Activated CD4-positive, alpha-beta T cell treated with anti-CD3 and anti-CD28 coated beads for 4 hours (primary cell): ENCODE results near the gene JMJD4.
A peak's percentile ranks its signal among the peaks of the same experiment; 100 is the strongest.

Experiments
- DNase-seq, 2 donors: peaks; one replicate each; pipeline ENCODE4 v3.0.0-alpha.2; 2020

Gene JMJD4

DNA sequence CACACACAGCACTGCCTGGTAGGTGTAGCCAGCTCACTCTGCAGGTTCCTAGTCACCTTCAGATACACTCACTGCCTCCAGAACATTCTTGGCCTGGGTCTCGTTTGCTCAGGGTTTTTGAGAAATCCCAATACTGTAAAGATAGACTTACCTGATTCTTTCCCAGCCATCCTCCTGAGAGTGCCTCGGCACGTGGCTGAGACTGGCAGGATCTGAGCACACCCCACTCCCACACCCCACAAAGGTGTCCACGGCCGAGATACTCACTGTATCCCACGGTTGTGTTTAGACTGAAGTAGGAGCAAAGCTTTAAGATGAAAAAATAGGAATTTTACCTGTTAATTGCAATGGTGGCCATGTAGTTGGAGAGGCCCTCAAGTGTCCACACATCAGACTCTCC lies 33.5 kb upstream of the JMJD4 start:
- no peak for DNase-seq

DNA sequence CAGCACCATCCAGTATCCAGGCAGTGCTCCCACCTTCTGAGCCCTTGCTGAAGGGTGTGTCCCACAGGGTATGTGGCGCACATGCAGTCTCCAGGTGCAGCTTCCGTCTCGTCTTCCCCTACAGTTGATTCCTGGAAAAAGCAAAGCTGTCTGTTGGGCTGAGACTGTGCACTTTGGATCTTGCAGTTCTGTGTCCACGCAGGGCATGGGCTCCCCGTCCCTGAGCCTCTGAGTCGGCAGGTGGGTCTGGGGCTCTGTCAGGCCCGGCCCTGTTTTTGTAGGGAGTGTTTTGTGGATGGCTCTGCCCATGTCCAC lies 33.0 kb upstream of the JMJD4 start:
- DNase-seq, result no peak

DNA sequence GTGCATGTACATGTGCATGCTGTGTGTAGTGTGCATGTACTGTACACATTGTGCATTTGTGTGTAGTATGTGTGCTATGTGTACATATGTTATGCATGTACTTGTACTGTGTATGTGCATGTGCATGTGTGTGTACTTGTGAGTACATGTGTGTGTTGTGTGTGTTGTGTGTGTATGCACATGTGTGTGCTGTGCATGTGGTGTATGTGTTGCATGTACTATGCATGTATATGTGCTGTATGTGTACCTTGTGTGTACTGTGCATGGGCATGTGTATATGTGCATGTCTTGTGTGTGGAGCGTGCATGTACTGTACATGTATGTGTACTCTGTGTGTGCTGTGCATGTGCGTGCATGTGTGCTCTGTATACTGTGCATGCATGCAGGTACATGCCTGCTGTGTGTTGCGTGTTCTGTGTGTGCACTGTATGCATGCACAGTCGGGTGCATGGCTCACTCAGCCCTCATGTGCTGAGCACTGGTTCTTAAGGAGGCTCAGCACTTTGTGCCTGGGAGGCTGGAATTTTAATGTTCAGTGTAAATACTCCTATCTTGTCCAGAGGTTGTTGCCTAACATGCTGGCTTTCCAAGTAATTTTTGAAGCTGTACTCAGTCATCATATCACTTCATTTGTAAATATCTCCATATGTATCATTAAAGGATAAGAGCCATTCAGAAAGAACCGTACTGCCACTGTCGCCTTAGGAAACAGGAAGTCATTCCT lies 32.5 kb upstream of the JMJD4 start:
- DNase-seq, result no peak

DNA sequence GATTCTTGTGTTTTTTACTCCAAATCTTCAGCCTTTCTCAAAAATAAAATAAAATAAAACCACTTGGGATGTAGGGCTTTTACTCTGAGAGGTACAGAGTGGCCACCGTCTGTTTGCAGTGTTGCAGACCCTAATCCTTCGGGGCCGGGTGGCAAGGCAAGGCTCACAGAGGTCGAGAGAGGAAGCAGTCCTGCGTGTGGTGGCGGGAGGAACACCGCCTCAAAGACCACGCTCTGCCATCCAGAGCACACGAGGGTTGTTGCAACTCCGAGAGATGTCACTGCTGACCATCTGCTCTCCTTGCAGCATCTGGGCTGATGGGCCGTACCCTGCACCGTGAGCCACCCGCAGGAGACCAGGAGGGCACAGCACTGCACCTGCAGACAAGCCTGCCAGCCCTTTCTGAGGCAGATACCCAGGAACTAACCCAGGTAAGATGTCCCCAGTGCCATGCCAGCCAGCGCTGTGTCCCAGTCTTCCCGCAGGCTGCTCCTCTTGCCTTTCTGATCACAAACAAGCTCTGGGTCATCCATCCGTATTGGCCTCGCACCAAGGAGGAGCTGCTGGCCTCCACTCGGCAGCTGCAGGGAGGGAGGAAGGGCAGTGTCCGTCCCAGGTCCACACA lies 31.7 kb upstream of the JMJD4 start:
- DNase-seq, result no peak

DNA sequence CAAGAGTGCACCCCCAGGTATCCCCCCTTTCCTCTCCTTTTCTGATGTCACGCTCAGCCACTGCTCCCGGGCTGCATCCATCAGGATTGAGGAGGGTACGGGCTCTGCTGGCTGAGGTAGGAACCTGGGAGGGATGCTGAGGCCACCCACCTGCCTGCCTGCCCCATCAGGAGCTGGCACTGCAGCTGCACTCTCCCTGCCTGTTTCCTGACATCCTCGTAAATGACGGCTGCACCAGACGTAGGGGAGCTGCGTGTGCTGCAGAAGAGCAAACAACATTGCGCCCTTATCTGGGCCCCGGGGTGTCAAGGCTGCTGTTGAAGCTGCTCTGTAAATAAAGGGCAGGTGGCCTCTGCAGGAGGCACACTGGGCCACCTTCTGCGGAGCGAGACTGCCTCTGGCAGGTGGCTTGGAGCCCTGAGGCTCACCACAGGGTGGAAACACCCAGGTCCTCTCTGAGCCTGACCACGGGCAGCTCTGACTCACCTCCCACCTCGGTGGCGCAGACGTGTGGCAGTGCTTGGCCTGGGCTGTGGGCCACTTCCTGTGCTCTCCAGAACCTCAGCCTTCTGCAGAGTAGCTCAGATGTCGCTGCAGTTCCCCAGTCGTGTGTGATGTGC lies 31.0 kb upstream of the JMJD4 start:
- peak; percentile 38 to 58 for DNase-seq

DNA sequence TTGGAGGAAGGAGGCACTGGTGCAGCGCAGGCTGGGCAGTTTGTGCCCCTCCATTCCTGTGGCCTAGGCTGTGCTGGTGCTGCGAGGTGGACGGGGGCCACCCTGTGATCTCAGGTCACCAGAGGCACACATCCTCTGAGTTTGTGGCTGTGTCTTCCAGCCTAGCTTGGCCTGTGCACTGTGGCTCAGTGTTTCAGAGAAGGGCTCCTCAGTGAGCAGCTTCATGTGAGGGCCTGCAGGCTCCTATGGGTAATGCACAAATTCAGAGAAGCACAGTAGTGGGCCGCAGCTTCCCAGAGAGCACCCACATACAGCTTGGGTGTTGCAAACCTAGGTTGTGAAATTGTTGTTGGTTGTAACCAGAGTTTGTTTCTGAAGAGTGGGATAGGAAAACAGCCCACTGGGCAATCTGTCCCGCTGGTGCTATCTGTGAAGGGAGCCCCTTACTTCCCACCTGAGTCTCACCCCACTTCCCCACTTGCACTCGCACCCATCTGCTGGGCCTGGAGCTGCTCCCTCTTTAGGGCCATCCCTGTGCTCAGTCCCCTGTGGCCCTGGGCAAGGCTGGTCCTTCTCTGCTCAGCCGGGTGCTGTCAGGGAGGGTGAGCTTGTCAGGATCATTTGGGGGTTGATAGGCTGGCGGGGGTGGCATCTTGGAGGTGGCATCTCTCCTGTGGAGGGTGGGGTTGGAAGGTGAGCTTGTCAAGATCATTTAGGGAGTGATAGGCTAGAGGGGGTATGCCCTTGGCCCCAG lies 30.3 kb upstream of the JMJD4 start:
- no peak for DNase-seq

DNA sequence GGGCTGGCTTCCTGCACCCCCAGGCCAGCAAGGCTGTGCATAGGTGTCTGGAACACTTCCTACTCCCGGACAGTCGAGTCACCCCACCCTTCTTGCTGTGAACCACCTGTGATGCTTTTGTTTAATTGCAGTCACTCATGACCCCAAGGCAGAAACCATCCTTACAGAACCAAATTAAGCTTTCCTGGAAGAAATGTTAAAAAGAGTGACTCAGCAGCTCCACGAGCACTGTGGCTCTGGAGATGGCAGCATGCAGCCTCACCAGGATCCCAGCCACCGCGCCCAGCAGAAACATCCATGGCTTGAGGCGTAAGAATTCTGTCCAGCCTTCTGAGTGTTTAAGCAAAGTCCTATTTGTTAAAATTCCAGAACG lies 28.9 kb upstream of the JMJD4 start:
- no peak for DNase-seq

DNA sequence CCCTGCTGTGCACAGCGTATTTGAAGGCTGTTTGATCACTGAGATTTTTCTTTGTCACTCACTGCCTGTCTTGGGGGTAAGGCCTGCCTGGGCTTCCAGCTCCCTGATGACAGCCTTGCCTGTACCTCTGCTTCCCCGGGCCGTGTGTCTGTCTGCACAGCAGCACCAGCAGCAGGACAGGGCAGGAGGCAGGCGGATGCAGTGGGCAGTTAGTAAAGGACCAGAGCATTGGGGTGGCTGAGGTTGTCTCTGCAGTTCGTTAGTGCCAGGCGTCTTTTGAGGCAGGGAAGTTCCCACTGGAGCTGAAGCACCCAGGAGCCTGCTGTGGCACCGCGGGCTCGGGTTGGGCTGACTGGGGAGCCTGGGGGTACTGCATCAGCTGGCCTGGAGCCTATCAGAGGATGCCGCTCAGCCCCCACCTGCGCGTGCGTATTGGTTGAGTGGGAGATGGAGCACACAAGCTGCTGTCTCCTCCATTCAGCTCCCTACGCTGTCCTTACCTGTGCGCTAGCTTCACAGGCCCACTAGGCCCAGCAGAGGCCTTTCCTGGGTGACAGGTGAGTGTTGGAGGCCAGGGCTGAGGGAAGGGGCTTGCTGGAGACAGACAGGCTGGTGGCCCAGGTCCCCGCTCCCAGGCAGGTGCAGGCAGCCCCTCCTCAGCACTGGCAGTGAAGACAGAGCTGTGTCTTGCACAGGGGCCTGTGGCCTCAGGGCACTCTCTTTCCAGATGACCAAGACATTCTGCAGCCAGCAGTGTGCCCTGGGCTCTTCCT lies 28.3 kb upstream of the JMJD4 start:
- DNase-seq, result no peak

DNA sequence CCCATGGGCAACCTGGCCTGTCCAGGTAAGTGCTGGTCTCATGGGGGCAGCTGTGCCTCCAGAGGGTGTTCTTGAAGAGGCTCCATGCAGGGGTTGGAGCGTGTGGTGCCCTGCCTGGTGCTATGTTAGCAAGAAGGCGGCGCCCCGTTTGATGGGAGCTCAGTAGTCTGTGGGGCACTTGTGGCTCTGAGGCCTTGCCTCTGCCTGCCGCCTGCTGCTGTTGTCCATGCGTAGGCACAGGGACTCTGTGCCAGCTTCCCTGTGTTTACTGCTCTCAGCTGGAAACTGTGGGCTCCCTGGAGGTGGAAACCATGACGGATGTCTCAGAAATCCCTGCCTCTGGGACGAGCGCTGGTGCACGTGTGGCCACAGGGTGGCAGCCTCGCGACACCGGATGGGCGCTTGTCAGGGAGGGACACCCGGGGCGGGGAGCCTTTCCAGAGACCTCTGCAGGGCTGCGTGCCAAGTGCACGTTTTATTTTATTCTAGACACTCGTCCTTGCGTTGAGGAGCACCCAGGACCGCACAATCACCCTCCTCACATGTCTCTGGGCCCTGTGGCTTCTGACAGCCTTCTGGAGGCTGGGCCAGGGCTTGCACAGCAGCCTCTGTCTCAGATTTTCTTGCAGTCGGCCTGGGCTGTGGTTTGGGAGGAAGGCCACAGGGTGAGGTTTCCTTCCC lies 27.3 kb upstream of the JMJD4 start:
- DNase-seq, result peak; percentile 83

DNA sequence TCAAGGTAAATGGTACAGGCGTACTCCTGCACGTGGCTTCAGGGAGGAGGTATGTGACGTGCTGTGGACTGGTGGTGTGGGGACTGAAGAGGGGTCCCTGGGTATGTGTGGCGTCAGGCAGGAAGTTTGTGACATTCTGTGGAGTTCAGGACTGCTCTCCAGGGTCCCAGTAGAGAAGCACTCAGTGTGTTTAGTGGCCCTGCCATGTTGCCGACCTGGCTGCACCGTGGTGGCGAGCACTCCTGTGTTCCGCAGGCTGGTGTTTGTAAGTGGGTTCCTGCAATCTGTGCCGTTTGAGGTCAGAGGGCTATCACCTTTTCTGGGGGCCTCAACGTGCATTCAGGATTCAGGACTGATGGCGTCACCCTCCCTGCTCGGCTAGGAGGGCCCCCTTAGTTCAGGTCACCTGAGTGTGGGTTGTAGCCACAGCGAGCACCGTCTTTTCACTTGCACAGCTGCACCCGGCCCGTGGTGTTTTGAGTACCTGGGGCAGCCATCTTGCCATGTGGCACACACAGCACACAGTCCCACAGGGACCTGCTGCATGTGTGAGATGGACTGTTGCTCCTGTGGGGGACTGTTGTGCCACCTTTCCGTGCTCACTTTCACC lies 26.6 kb upstream of the JMJD4 start:
- DNase-seq, result no peak

DNA sequence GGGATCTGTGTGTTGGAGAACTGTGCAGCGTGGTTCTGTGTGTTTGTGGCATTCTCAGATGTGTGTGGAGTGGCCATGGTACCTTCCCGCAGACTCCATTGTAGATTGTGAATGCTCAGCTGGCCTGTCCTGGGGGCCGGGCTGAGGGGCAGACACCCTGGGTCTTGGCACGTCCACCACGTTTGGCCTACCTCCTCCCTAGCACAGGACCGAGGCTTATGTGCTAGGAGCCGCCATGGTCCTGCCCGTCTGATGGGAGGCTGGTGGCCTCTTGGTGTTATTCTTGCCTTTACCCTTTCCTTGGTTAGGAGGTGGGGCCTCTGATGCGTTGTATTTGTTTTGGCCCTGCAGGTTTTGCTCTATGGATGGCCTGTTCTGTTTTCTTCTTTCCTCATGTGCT lies 25.3 kb upstream of the JMJD4 start:
- no peak for DNase-seq

DNA sequence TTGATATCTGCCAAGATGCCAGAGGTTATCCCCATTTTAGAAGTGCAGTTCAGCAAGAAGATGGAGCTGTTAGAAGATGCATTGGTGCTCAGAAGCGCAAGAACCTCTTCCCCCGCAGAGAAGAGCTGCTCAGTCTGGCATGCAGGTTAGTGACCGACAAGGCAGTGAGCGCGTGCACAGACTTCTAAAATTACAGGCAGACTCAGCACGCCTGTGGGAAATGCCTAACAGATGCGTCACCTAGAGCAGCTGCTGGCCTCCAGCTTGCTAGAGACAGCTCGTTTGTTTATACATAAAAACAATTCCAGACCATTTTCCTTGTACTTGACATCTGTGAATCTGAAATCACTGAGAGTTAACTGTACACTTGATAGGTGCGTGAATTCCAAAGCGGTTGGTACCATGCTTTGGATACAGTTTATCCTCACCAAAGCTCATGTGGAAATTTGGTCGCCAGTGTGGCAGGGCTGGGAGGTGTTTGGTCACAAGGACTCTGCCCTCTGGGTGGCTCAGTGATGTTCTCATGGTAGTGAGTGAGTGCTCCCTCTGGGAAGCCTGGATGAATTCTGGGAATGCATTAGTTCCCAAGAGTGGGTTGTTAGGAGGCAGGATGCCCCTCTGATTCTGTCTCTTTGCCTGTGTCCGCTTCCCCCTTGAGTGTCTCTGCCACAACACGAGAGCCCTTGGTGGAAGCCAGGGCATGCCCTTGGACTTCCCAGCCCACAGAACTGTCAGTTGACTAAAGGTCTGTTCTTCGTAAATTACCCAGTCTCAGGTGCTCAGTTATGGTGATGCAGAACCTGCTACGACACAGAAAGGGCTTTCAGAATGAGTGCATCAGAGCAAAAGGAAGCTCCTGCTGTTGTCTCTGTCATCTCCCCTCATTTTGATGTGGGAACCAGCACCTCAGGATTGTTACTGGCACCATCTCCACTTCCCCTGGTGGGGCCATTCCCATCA lies 24.5 kb upstream of the JMJD4 start:
- DNase-seq, result no peak

DNA sequence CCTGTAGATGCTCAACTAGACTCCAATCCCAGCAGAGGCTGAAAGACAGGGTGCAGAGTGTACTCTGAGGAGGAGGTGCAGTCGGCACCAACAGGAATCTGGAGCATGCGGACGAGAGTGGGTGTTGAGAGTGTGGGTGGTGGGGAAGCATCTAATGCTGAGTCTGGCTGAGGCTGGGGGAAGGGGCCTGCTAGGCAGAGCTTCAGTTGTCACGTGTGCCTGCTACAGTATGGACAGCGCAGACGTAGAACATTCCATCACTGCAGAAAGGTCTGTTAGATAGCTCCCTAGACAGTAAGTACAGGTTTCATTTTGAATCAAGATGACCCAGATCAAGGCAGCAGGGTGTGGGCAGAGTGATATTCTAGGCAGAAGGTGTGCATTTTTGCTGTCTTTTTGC lies 23.3 kb upstream of the JMJD4 start:
- DNase-seq, result no peak

DNA sequence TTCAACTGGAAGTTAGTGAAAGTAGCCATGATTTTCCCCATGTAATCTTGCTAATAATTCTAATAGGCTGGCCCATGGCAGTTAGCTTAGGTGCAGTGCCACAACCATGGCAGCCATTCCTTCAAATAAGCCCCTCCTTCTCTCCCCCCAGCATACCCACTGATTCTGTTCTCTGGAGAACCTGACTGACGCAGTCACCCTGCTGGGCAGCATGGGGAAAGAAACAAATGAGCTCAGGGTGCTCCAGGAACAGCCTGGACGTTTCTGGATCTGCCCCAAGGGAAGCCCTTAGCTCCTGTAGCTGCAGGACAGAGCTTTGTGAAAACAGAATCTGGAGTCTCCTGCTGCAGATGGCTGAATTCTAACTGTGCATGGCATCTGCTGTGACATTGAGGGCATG lies 22.7 kb upstream of the JMJD4 start:
- DNase-seq, result no peak

DNA sequence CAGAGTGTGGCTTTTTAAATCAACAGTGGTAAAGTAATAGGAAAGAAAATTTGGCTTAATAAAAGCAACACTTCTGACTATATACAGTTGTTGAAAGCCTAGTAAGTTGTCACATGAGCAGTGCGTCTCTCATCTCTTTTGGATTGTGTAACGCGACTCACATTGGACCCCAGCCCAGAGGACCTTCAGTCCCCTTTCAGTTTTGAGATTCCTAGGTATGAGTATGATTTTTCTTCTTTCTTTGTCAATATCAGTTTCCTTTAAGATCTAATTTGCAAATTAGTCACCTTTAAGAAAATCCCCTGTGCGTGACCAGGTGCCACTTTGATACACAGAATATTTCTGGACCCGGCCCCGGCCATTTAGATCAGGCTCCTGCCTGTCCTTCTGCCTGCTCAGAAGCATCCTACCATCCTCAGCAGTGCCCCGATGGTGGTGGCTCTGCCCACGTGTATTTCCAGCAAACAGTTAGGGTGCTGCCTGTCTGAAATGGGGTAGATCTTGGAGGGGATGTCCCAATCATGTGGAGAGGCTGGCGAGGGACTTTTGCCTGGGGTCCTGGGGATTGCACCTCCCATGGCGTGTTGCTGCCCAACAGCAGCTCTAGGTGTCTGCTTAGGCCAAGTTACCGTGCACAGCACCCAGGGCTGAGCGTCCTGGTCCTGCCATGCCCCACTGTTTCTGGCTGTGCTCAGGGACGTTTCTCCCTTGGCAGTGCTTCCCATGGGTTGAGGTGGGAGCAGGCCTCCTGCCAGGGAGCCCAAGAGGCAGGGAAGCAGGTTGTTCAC lies 21.3 kb upstream of the JMJD4 start:
- DNase-seq, result no peak

DNA sequence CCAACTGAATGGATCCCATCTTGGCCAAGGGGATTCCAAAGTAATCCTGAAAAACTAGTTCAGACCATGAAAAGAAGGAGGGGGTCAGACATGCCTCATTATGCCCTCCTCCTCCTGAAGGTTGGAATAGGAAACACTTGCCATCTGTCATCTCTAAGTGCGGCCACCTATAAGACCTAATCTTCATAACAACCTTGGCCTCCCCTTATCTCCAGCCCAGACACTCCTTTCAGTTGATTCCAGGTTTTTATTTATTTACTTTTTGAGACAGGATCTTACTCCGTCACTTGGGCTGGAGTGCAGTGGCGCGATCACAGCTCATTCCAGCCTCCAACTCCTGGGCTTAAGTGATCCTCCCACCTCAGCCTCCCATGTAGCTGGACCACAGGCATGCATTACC lies 19.9 kb upstream of the JMJD4 start:
- DNase-seq, result no peak

DNA sequence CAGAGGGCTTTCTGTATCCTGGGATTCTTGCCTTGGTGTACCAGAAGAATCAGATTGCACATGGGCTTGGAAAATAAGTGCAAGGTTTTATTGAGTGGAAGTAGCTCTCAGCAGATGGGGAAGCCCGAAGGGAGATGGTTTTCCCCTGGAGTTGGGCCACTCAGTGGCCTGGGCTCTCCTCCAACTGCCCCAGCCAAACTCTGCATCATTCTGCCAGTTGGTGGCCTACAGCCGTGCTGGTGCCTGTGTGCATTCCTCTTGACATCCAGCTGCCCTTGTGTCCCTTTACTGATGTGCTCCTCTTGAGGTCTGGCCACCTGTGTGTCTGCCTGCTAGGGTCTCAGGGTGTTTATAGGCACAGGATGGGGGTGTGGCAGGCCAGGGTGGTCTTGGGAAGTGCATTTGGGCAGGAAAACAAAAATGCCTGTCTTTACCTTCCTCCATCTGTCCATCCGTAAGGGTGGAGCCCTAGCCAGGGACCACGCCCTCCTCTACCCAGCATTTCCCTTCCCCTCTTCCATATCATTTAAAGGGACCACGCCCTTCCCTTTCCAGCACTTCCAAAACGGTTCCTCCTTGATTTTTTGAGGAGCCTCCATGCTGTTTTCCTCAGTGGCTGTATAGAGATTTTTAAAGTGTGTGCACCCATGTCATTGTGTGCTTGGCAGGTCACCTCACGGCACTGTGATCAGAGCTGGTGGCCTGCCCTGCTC lies 19.1 kb upstream of the JMJD4 start:
- no peak for DNase-seq

DNA sequence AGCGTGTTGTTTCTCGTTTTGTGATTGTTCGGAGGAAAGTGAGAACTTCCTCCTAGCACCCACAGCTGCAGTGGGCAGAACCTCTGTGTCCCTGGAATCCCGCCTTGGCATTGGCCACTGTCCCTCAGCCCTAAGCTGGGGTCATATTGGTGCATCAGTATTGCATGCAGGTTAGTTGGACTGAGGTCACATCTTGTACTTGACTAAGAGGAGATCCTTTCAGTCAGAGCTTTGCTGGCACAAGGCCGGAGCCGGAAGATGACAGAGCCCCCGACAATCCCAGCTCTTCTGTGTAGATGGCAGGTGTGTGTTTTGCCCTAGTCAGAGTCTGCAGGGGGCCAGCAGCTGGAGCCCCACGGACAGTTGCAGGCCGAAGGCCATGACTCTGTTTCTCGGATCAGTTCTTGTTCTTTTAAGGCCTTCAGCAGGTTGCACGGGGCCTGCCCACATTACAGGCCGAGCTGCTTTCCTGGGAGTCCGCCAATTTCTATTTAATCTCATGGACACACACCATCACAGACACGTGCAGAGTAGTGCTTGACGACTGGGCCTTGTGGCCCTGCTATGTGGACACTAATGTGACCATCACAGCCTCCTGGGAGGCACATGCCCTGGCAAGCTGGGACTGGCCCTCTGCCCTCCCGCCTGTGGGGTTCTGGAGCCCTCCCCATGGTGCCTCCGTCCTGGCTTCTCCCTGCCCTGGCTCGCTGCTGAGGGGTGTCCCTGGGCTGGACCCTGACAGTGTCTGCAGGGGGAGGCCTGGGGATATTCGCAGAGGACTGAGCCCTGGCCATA lies 15.0 kb upstream of the JMJD4 start:
- no peak for DNase-seq

DNA sequence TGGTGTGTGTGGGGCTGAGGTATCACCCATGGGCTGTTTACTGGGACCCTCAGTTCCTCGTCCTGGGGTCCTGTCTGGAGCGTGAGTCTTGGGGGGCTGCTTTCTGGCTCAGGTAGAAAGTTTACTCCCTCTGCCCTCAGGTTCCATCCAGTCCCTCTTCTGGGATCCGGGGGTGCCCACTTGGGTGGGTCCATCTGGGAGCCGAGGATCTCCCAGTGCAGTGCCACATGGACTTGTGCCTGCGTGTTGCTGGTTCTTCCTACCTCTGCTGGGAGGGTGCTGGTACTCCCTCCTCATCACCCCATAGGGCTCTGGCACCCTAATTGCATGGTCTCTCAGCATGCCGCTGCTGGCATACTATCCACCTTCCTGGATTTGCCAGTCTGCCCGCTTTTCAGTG lies 14.1 kb upstream of the JMJD4 start:
- no peak for DNase-seq
